Measurements from ENCODE around the gene TBC1D22A. TPM values are rescaled to one million over a fixed set of nuclear protein-coding genes. Genes with fewer than 3 reads are reported as not detected.

The TBC1D22A gene
- total and polyA plus RNA-seq, 9 of the 15 experiments (the other 6 are each of a cell fraction or from before 2014, with no cell fraction given) = 0.20 to 11.5 (median 5.2) TPM

DNA sequence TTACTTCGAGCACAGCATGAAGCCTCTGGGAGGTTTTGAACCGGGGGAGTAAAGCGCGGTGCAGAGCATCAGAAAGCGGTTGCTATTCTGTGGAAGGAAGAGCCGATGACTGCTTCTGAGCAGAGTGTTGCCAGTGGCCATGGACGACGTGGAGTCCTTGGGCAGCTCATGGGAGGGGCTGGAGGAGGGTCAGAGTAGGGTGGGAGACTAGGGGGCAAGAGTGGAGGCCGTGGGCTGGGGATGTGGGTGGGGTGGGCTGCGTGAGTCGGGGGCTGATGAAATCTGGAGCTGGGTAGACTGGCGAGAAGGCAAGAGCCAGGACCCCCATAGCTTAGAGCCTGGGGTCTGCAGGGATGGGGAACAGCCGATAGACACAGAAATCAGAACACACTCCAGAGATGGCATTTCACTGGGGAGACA lies 40.2 kb downstream of the TBC1D22A start (continued):
- TF ChIP-seq NR4A1 (CRISPR knock-in tag; IDR thresholded peaks at IDR 0.05) (no peak), NR4A1 (tag; IDR thresholded peaks at IDR 0.05) (no peak)

DNA sequence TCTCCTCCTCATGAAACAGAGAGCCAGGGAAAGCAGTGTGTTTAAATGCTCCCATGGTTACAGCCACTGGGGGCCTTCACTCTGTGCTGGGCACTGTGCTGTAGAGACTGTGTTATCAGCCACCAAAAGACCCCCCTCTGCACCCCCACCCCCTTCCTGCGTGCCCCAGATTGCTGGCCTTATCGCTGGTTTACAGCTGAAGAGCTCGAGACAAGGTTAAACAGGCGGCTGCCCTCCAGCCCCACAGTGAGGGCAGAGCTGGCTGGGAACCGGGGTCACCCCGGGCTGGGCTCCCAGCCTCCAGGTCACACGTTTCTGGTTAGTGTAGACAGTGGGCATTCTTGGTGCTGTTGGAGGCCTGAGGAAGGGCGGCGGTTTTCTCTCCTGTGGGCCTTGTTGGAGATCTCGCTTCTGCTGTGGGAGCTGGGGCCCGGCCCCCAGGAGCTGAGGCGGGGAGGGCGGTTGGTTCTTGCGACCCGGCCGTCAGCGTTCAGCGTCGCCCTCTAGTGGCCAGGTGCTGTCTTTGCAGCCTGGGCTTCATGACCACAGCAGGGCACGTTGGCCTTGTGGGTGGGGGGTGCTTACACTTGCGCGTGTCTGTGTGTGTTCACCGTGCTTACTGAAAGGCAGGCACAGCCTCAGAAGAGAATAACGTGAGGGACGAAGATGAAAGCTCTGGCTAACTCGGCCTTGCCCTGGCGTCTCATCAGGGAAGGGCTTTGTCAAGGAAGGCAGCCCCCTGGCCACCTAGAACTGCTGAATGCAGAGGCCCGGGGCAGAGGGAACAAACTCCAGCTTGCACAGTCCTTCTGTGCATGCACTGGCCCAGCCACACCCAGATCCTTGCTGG lies 40.8 kb downstream of the TBC1D22A start:
- DNase-seq (ENCODE audit: extremely low read depth in 1 of 4, low spot score in 3 of 4) (peak; percentile 71 to 80 (median 75)), ATAC-seq (peak; percentile 87), FAIRE-seq (peak; percentile 42)
- Histone ChIP-seq H3K27ac (ENCODE audit: extremely low read depth, low read depth, low read length) (no peak overlapping the region), H4K20me1 (replicated peaks; ENCODE audit: control insufficient read depth, insufficient read depth, low read length) (peaks cover 14% of the 10 kb centered on the region; the same call in 1 of the 2 replicates), H2AFZ (ENCODE audit: low read depth, low read length) (no peak overlapping the region; the same call in 1 of the 2 replicates), H3K4me2 (ENCODE audit: insufficient read depth, low read length) (peak overlapping the region; percentile 49), H3K79me2 (ENCODE audit: control insufficient read depth, insufficient read depth, low read length) (no peaks in the 10 kb centered on the region; the same call in 1 of the 3 replicates), H3K4me3 (no peak overlapping the region), H3K4me1 (replicated peaks in 1 of 2; ENCODE audit: control insufficient read depth in 2 of 2, insufficient read depth in 2 of 2, low read length in 2 of 2) (peaks cover 5 to 21% of the 10 kb centered on the region in 2 experiments; a peak in 3 of 5 replicates), H3K9ac (ENCODE audit: insufficient read depth in 1 of 2, low read depth in 2 of 2, low read length in 2 of 2) (no peak overlapping the region; a peak in 1 of 4 replicates), H3K36me3 (ENCODE audit: control insufficient read depth, insufficient read depth, low read length) (peaks cover 17% of the 10 kb centered on the region; the same call in 1 of the 3 replicates), H3K27me3 (ENCODE audit: control insufficient read depth in 2 of 2, insufficient read depth in 2 of 2, low read length in 2 of 2) (no peaks in the 10 kb centered on the region), H3K9me3 (replicated peaks; ENCODE audit: control insufficient read depth, insufficient read depth, low read depth, low read length) (no peaks in the 10 kb centered on the region), H3K9me1 (ENCODE audit: control insufficient read depth, insufficient read depth, low read length) (peaks cover 7% of the 10 kb centered on the region)
- ChIA-PET CTCF (ENCODE audit: low intra/inter-chr PET ratio) (interaction anchor here (0.5 to 0.6 kb wide), 3 partner anchors 44 to 244 kb away, joined by 3 read pairs; no protein-coding TSS in a partner anchor), POLR2A (interaction anchor here (0.6 to 1.3 kb wide), 3 partner anchors 9 to 1293 kb away, joined by 3 to 4 read pairs (median 3); no protein-coding TSS in a partner anchor)
- in situ Hi-C loops (cut with MboI) = no loop called here
- no TSS peak for BruUV-seq (replicated peaks)
- 10% methylated on average over 9 of the region's 28 CpGs for WGBS (ENCODE audit: insufficient coverage, low coverage, missing lambda C conversion rate)
- intact Hi-C loops (cut with micrococcal nuclease) = no loop called here
- TF ChIP-seq NCOR1 (IDR thresholded peaks at IDR 0.05) (peak; percentile 85), HDAC1 (IDR thresholded peaks at IDR 0.05) (no peak), NFIC (IDR thresholded peaks at IDR 0.05) (peak; percentile 41; the same call in 1 of the 2 replicates), TEAD4 (IDR thresholded peaks at IDR 0.05; ENCODE audit: low read length) (peak; percentile 18; the same call in 1 of the 2 replicates), TEAD4 (CRISPR knock-in tag; IDR thresholded peaks at IDR 0.05; ENCODE audit: borderline replicate concordance) (no peak), RAD21 (CRISPR knock-in tag; conservative IDR thresholded peaks at IDR 0.05 in 1 of 2, IDR thresholded peaks at IDR 0.05 in 1 of 2) (peak in 1 of 2 experiments; percentile 67; a peak in 2 of 4 replicates), HDAC2 (IDR thresholded peaks at IDR 0.05) (0 out of 2 replicates have a peak, but pooled peaks have one; percentile 33), E2F3 (CRISPR knock-in tag; IDR thresholded peaks at IDR 0.05) (no peak), CREB1 (IDR thresholded peaks at IDR 0.05) (no peak), CREB1 (CRISPR knock-in tag; IDR thresholded peaks at IDR 0.05) (0 out of 2 replicates have a peak, but pooled peaks have one; percentile 19), KDM1A (IDR thresholded peaks at IDR 0.05) (peak; percentile 84), RB1 (IDR thresholded peaks at IDR 0.05; ENCODE audit: low read depth) (peak; percentile 38; the same call in 1 of the 2 replicates)
- TF ChIP-seq, protein P1, sequence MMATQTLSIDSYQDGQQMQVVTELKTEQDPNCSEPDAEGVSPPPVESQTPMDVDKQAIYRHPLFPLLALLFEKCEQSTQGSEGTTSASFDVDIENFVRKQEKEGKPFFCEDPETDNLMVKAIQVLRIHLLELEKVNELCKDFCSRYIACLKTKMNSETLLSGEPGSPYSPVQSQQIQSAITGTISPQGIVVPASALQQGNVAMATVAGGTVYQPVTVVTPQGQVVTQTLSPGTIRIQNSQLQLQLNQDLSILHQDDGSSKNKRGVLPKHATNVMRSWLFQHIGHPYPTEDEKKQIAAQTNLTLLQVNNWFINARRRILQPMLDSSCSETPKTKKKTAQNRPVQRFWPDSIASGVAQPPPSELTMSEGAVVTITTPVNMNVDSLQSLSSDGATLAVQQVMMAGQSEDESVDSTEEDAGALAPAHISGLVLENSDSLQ (IDR thresholded peaks at IDR 0.05) = no peak
- TF ChIP-seq, protein P2, sequence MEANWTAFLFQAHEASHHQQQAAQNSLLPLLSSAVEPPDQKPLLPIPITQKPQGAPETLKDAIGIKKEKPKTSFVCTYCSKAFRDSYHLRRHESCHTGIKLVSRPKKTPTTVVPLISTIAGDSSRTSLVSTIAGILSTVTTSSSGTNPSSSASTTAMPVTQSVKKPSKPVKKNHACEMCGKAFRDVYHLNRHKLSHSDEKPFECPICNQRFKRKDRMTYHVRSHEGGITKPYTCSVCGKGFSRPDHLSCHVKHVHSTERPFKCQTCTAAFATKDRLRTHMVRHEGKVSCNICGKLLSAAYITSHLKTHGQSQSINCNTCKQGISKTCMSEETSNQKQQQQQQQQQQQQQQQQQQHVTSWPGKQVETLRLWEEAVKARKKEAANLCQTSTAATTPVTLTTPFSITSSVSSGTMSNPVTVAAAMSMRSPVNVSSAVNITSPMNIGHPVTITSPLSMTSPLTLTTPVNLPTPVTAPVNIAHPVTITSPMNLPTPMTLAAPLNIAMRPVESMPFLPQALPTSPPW (CRISPR knock-in tag; IDR thresholded peaks at IDR 0.05) = peak; percentile 41
- TF ChIP-seq, protein P3, sequence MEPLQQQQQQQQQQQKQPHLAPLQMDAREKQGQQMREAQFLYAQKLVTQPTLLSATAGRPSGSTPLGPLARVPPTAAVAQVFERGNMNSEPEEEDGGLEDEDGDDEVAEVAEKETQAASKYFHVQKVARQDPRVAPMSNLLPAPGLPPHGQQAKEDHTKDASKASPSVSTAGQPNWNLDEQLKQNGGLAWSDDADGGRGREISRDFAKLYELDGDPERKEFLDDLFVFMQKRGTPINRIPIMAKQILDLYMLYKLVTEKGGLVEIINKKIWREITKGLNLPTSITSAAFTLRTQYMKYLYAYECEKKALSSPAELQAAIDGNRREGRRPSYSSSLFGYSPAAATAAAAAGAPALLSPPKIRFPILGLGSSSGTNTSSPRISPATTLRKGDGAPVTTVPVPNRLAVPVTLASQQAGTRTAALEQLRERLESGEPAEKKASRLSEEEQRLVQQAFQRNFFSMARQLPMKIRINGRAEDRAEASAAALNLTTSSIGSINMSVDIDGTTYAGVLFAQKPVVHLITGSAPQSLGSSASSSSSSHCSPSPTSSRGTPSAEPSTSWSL (CRISPR knock-in tag; IDR thresholded peaks at IDR 0.05; ENCODE audit: borderline replicate concordance) = no peak

Data from K562 (cell line).